ENCODE data around the gene PEX11B. TPM values are rescaled to one million over a fixed set of nuclear protein-coding genes. Genes with fewer than 3 reads are reported as not detected.

The PEX11B gene
- total RNA-seq, 1 experiment from 2014 or later, result 13.7 TPM

- WGBS (ENCODE audit: extremely low coverage, insufficient read length, low lambda C conversion rate), result no CpG with 5 or more reads among the region's 8 CpGs
- no peaks in the 10 kb centered on the region for H3K79me1 ChIP-seq (ENCODE audit: insufficient read depth, low read depth, low read length, poor library complexity, severe bottlenecking)
- H4K20me1 ChIP-seq (ENCODE audit: control insufficient read depth, insufficient read depth, insufficient read length), result no peaks in the 10 kb centered on the region
- Mint-ChIP-seq H3K9me3 (no peaks in the 10 kb centered on the region), H3K4me3 (peak overlapping the region; percentile 24 to 82; a peak in 4 of 5 replicates), H3K27me3 (ENCODE audit: low read depth) (peaks cover 33% of the 10 kb centered on the region), H3K36me3 (ENCODE audit: insufficient read depth in 1 of 3, low read depth in 3 of 3) (no peaks in the 10 kb centered on the region), H3K4me1 (peaks cover 23 to 27% of the 10 kb centered on the region in 2 experiments), H3K27ac (peak overlapping the region in 1 of 3 experiments; percentile 16; a peak in 1 of 7 replicates)
- no peaks in the 10 kb centered on the region for H3K9me3 ChIP-seq (ENCODE audit: control insufficient read depth, low read depth, low read length)
- H3K9ac ChIP-seq (ENCODE audit: extremely low read depth, insufficient read length, low read length), result no peak overlapping the region
- H2AFZ ChIP-seq (ENCODE audit: low read length), result no peak overlapping the region
- no peak overlapping the region for H3K23ac ChIP-seq (ENCODE audit: insufficient read length, low read depth, low read length)
- H2BK15ac ChIP-seq (ENCODE audit: low read depth, low read length), result no peak overlapping the region
- DNase-seq, result no peak
- H3K27ac ChIP-seq (ENCODE audit: insufficient read length, low read depth, low read length), result no peak overlapping the region
- H4K91ac ChIP-seq (ENCODE audit: insufficient read length, low read depth, low read length), result no peak overlapping the region
- no peak overlapping the region for H2BK5ac ChIP-seq (ENCODE audit: insufficient read length, low read length)
- no peak overlapping the region for H3K56ac ChIP-seq (ENCODE audit: insufficient read length, low read depth, low read length)
- H4K8ac ChIP-seq (replicated peaks; ENCODE audit: insufficient read length, low read depth, low read length), result no peak overlapping the region
- no peak overlapping the region for H3K18ac ChIP-seq (ENCODE audit: insufficient read length, low read depth, low read length)
- H3K4me1 ChIP-seq (ENCODE audit: insufficient read depth, low read length), result no peaks in the 10 kb centered on the region
- no peak overlapping the region for H2AK5ac ChIP-seq (ENCODE audit: insufficient read length, low read length)
- TF ChIP-seq CTCF (conservative IDR thresholded peaks at IDR 0.05), result no peak
- no peak overlapping the region for H3K4ac ChIP-seq (ENCODE audit: low read depth, low read length)
- H3T11ph ChIP-seq (ENCODE audit: low read length), result no peak overlapping the region
- H3K23me2 ChIP-seq (ENCODE audit: insufficient read length, low read depth, low read length, poor library complexity, severe bottlenecking), result peaks cover 7% of the 10 kb centered on the region
- H2BK20ac ChIP-seq (ENCODE audit: low read depth, low read length, poor library complexity, severe bottlenecking), result no peak overlapping the region
- H3K79me2 ChIP-seq (ENCODE audit: insufficient read depth, low read length), result no peaks in the 10 kb centered on the region
- no peak overlapping the region for H3K14ac ChIP-seq (ENCODE audit: insufficient read depth, low read length)
- no peak overlapping the region for H4K5ac ChIP-seq (ENCODE audit: insufficient read length, low read depth, low read length)
- no peak overlapping the region for H2BK12ac ChIP-seq (ENCODE audit: insufficient read length, low read depth, low read length)
- H2BK120ac ChIP-seq (ENCODE audit: low read depth, low read length, poor library complexity, severe bottlenecking), result no peak overlapping the region
- peaks cover 8% of the 10 kb centered on the region; the same call in 1 of the 2 replicates for H3K27me3 ChIP-seq (ENCODE audit: insufficient read depth, low read length)
- no peak overlapping the region for H3K4me2 ChIP-seq (ENCODE audit: insufficient read depth, insufficient read length, low read length)
These were observed 31.7 kb downstream of the PEX11B start for GRCh38 chr1:145886816-145887215.

Data from H9 (cell line).